Hematopoietic multipotent progenitor cell treated with erythropoietin and hydrocortisone succinate and interleukin-3 and kit ligand, for 4 days (in vitro differentiated cells): Measurements from ENCODE around the gene ATAD3C.
"Not testable (repeated sequence)": the region's sequence is repeated elsewhere in the genome, so short reads cannot be mapped to it uniquely, and the experiment has no call there.

ENCODE experiments used
- DNase-seq: peaks from one replicate; pipeline ENCODE4 v3.0.0-alpha.2; 2015

ATAD3C gene

DNA sequence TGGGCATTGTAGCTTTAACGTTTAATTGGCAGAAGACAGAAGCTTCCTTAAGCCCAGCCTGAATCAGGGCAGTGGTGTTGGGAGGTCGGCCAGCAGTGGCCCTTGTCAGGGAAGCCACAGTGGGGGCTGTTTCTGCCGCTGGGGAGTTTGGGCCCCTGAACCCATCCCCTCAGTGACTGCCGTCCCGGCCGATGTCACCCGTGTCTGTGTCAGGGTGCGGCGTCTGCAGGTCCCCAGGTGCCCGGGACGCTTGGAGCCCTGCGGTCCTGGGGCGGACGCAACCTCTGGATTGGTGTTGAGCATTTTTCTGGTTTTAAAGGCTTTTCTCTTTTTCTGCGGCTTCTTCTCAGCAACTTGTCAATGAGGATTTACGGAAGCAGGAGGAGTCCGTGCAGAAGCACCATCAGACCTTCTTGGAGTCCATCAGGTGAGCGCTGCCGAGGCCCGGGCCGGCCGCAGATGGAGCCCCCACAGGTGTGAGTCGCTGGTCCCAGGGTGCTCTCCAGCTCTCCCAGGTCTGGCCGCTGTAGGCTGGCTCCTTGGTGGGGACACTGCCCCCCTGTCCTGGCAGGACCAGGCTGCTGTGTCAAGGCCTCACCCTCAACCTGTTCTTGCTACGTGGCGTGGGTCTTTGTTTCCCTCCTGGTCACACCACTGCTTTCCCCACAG, 2.3 kb downstream of the ATAD3C start:
- no peak for DNase-seq

- not testable (repeated sequence) for DNase-seq
Observed at GRCh38 chr1:1452365-1452739, 2.9 kb downstream of the ATAD3C start.

GRCh38 chr1:1452882-1453281, 3.4 kb downstream of the ATAD3C start:
- no peak for DNase-seq

- DNase-seq: not testable (repeated sequence)
Observed at GRCh38 chr1:1454286-1455056, 5.0 kb downstream of the ATAD3C start.

DNA sequence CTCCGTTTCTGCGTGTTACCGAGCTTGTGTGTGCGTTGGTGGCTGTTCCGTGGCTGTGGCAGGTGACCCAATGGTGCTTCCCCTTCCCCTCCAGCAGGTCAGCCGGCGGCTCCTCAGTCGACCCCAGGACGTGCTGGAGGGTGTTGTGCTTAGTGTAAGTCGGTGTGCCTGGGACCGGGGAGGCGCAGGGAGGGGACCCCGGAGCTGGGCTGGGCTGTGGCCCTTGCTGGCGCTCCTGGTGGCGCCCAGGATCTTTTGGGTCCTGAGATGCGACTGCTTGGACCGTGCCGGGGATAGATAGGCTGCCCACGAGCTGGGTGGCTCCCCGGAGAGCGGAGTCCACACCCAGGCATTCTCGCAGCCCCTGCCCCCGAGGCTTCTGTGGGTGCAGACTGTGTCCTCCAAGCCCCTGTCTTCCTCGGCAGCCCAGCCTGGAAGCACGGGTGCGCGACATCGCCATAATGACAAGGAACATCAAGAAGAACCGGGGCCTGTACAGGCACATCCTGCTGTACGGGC, 5.9 kb downstream of the ATAD3C start:
- DNase-seq: no peak

GRCh38 chr1:1455934-1456333, 6.4 kb downstream of the ATAD3C start:
- DNase-seq: not testable (repeated sequence)

DNA sequence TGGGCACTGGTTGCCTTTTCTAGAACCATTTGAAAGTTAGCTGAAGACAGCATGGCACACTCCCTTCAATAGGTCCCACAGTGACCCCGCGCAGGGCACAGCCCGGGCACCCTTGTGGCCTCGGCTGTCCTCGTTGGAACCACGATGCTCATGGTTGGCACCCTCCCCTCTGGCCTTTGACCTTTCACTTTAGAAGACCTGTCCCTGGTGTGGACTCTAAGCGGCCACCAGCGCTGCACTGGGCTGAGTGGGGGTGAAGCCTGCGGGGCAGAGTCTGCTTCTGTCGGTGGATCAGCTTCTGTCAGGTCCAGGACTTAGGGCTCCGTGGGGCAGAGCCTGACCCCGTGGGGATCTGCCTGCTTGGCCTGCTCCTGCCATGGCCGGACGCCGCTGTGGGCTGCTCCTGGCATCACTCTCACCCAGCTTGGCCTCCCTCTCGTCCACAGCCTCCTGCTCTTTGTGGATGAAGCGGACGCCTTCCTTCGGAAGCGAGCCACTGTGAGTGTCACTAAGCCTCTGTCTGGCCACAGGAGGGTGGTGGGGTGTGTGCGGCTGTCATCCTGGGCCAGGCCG, 7.3 kb downstream of the ATAD3C start:
- DNase-seq: not testable (repeated sequence)

GRCh38 chr1:1459156-1459555, 9.7 kb downstream of the ATAD3C start:
- not testable (repeated sequence) for DNase-seq

- not testable (repeated sequence) for DNase-seq
Observed at GRCh38 chr1:1459711-1460110, 10.2 kb downstream of the ATAD3C start.

DNA sequence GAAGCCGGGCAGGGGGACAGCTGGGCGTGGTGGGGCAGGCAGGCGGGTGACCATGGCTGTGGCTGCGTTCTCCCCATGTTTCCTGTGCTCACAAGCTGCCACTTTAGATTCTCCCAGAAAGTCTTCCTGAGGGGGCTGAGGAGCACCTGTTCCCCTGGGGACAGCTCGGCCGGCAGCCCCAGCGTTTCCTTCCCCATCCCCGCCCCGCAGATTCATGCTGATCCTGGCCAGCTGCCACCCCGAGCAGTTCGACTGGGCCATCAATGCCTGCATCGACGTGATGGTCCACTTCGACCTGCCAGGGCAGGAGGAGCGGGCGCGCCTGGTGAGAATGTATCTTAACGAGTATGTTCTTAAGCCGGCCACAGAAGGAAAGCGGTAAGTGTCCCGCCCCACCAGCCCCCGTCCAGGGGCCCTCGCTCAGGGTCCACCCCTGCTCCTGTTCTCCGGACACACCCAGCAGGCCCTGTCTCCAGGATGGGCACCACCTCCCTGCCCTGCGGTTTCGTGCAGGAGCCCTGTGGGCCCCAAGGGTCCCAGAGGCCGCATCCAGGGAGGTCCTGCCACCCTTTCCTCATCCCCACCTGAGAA, 11.1 kb downstream of the ATAD3C start:
- DNase-seq: no peak

DNA sequence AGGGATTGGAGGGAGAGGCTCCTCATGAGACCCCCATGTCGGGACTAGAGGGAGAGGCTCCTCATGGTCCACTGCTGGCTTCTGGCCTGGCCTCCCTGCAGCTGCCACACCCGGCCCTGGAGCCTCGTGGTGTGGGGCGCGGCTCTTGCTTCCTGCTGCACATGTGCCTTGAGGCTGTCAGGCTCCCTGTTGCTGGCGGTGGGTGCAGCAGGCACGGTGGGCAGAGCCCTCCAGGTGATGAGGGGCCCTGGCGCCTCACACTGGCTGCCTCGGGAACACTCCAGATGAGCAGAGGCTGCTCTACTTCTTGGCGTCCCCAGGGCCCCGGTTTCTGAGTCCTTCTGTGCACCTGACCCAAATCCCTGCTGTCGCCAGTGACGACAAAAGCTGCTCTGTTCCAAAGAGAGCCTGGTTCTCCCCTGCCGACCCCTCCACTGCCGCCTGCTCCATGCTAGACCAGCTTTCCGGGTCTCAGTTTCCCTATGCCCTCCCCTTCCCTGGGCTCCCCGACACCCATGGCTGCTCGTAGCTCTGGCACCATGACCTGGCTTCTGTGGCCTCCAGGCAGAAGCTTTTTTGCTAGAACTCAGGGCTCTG, 12.3 kb downstream of the ATAD3C start:
- peak; percentile 55 for DNase-seq

DNA sequence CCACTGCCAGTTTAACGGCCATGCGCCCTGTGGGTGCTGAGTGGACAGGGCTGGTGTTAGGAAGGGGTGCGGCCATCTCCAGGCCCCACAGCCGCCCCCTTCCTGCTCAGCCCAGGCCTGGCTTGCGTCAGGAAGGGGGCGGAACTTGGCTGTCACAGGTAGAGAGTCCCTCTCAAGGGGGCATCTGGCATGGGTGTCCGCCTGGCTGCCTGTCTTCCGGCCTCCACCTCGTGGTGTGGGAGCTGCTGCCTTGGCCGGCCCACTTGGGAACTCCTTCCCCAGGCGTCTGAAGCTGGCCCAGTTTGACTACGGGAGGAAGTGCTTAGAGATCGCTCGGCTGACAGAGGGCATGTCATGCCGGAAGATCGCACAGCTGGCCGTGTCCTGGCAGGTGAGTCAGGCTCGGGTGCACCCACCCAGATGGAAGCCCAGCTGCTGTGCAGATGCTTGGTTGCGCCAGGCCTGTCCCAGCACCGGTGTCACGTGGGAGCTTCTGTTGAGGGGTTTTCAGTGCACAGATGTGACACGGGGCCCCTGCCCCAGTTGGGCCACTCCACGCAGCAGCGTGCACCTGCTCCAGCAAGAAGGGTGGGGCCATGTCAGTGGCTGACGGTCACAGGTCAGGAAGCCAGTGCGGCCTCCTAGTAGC, 13.0 kb downstream of the ATAD3C start:
- no peak for DNase-seq

DNA sequence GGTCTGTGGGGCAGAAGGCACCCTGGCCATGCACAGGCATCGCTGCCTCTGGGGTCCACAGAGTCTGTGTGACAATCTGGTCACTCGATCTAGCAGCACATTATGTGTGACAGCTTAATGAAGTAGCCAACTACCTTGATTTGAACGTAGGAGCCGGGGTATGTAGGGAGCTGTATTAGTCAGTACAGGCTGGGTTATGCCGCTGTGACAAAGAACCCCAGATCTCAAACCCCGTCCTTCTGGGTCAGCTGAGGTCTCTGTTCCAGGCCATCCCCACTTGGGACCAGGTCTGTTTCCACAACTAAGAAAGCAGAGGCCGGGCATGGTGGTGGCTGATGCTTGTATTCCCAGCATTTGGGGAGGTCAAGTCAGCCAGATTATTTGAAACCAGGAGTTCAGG, 13.8 kb downstream of the ATAD3C start:
- DNase-seq: no peak

- DNase-seq: not testable (repeated sequence)
Observed at GRCh38 chr1:1468196-1468985, 18.9 kb downstream of the ATAD3C start.

GRCh38 chr1:1470626-1471388, 21.3 kb downstream of the ATAD3C start:
- DNase-seq: peak; percentile 41

DNA sequence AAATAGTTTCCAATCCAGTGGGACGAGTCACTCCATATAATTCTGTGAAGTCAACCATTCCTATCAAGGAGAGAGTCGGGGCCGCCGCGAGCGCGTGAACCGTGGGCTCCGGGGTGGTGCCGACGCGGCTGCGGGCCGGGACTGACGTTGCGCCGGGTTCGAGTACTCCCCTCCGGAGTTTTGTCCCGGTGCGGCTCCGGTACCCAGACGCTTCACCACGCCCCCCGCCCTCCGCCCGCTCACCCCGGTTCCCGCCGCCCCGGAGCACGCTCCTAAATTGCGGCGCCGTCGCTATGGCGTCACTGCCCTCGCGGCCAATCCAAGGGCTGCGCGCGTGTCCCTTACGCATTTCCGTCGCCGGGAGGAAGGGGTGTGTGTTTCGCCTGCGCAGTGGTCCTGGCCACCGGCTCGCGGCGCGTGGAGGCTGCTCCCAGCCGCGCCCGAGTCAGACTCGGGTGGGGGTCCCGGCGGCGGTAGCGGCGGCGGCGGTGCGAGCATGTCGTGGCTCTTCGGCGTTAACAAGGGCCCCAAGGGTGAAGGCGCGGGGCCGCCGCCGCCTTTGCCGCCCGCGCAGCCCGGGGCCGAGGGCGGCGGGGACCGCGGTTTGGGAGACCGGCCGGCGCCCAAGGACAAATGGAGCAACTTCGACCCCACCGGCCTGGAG, 22.0 kb downstream of the ATAD3C start, which contains the start of gene ATAD3B:
ATAD3B (plus strand) TSS at position 377 of the 664 bp plus-strand sequence; CDS start at position 497, 120 bp downstream.
- peak; percentile 97 for DNase-seq

DNA sequence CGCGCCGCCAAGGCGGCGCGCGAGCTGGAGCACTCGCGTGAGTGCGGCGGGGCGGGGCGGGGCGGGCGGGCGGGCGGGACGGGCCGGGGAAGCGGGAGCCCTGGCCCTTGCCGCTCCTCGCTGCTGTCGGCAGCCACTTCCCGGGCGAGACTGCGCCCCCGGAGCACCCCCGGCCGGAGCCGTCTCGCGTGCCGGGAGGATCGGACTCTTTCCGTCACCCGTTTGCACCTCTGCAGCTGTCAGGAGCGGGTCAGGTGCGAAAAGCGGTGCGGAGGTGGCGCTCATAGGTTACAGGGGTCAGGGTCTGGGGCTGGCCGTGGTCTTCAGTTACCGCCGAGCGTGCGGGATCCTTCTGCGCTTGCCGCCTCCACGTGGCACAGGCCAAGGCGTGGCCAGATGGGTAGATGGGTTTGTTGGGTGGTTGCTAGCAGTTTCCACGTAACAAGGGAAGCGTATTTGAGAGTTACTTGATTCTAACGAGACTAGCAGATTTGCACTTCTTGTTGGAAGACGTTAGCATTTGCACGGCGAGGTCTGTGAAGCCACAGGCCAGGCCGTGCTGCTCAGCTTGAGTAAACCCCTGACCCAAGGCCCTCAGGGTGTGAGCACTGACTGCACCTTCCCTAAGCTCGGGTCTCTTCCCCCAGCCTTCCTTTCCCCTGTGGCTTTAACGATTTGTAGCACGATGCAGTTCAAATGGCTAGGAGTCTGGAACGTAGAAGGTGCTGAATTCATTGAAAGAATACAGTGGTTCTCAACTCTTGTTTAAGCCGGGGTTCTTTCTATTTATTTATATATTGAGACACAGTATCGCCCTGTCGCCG, 22.8 kb downstream of the ATAD3C start:
- not testable (repeated sequence) for DNase-seq

- DNase-seq: not testable (repeated sequence)
Observed at GRCh38 chr1:1476011-1476410, 26.5 kb downstream of the ATAD3C start.

DNA sequence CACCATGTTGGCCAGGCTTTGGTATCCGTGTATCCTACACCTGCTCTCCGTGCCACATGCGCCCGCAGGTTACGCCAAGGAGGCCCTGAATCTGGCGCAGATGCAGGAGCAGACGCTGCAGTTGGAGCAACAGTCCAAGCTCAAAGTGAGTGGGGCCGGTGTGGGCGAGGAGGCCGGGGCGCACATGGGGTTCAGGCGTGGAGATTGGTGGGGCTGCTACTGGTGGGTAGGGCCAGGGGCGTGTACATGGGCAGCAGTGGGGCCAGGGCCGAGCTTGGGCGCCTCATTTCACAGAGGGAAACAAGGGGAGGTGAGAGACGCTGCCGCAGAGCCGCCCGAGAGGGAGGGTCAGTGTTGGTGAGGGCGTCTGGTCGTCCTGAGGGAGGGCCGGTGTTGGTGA, 27.7 kb downstream of the ATAD3C start:
- DNase-seq: no peak
